ENCODE results near the gene SERPINB5.

The SERPINB5 gene

DNA sequence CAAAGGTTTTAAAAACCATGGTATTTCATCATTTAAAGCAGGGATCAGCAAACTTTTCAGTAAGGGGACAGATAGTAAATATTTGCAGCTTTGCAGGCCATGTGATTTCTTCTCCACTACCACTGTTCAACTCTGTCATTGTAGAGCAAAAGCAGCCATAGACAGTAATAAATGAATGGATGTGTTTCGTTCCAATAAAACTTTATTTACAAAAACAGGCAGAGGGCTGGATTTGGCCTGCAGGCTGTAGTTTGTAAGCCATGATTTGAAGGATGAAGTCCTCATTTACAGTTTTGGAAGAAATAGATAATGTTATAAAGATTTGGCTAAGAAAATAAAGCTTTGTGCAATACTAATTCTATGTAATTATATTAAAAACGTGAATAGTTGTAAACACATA lies 67.3 kb downstream of the SERPINB5 start:
- no peak overlapping the region for H3K27ac ChIP-seq (ENCODE audit: low read depth, low read length)
- H3K27me3 ChIP-seq (ENCODE audit: control insufficient read depth in 5 of 5, insufficient read depth in 4 of 5, low read length in 5 of 5), result no peaks in the 10 kb centered on the region
- H3K9me3 ChIP-seq (ENCODE audit: control insufficient read depth in 5 of 5, low read length in 5 of 5), result no peaks in the 10 kb centered on the region
- H3K4me3 ChIP-seq (ENCODE audit: low read depth in 1 of 5, low read length in 5 of 5), result no peak overlapping the region
- peaks cover 0 to 10% (median 6%) of the 10 kb centered on the region in 5 donors for H3K4me1 ChIP-seq (ENCODE audit: control insufficient read depth in 5 of 5, insufficient read depth in 5 of 5, low read length in 5 of 5)
- H3K36me3 ChIP-seq (ENCODE audit: control insufficient read depth in 5 of 5, insufficient read depth in 5 of 5, low read length in 5 of 5), result no peaks in the 10 kb centered on the region
- no peak overlapping the region for H3K9ac ChIP-seq (ENCODE audit: low read length in 5 of 5)

DNA sequence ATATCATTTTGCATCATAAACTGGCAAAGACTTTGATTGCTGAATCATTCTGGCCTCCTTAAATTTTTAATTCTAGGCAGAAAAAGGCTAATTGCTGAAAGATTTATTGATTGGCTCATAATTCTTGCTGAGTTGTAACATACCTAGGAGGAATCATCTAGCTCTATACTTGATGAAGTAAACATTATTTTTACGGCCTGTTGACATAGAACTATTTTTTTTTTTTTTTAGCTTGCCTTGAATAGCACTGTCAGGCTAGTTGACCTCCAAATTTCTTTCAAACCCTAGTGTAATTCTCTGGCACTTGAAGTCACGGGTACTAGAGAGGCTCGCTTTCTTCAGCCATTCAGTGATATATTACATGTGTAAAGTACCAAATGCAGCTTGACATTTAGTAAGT lies 68.2 kb downstream of the SERPINB5 start:
- peaks cover 0 to 4% (median 4%) of the 10 kb centered on the region in 5 donors for H3K4me1 ChIP-seq (ENCODE audit: control insufficient read depth in 5 of 5, insufficient read depth in 5 of 5, low read length in 5 of 5)
- no peak overlapping the region for H3K9ac ChIP-seq (ENCODE audit: low read length in 5 of 5)
- no peak overlapping the region for H3K4me3 ChIP-seq (ENCODE audit: low read depth in 1 of 5, low read length in 5 of 5)
- H3K9me3 ChIP-seq (ENCODE audit: control insufficient read depth in 5 of 5, low read length in 5 of 5), result no peaks in the 10 kb centered on the region
- no peaks in the 10 kb centered on the region for H3K27me3 ChIP-seq (ENCODE audit: control insufficient read depth in 5 of 5, insufficient read depth in 4 of 5, low read length in 5 of 5)
- H3K27ac ChIP-seq (ENCODE audit: low read depth, low read length), result no peak overlapping the region
- no peaks in the 10 kb centered on the region for H3K36me3 ChIP-seq (ENCODE audit: control insufficient read depth in 5 of 5, insufficient read depth in 5 of 5, low read length in 5 of 5)

DNA sequence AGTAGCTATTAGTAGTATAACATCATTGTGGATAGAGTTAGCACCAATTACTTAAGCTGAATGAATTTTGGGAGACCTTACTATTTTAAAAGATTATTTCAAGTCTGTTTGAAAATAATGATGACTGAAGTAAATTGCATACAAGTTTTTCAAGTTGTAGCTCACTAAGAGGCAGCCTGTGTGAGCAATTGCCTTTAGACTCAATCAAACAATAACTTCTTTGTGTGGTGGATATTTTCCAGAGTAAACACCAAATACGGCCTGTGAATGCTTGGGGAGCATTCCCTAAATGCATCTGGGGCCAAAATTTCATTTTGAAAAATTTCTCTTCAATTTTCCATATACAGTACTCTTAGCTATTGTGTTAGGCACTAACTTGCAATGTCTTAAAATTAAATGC lies 73.3 kb downstream of the SERPINB5 start:
- Histone ChIP-seq H3K36me3 (ENCODE audit: control insufficient read depth in 5 of 5, insufficient read depth in 5 of 5, low read length in 5 of 5) (no peaks in the 10 kb centered on the region), H3K27me3 (ENCODE audit: control insufficient read depth in 5 of 5, insufficient read depth in 4 of 5, low read length in 5 of 5) (no peaks in the 10 kb centered on the region), H3K9me3 (ENCODE audit: control insufficient read depth in 5 of 5, low read length in 5 of 5) (no peaks in the 10 kb centered on the region), H3K4me3 (ENCODE audit: low read depth in 1 of 5, low read length in 5 of 5) (no peak overlapping the region), H3K4me1 (ENCODE audit: control insufficient read depth in 5 of 5, insufficient read depth in 5 of 5, low read length in 5 of 5) (peaks cover 3 to 14% (median 9%) of the 10 kb centered on the region in 5 donors), H3K9ac (ENCODE audit: low read length in 5 of 5) (no peak overlapping the region), H3K27ac (ENCODE audit: low read depth, low read length) (no peak overlapping the region)

DNA sequence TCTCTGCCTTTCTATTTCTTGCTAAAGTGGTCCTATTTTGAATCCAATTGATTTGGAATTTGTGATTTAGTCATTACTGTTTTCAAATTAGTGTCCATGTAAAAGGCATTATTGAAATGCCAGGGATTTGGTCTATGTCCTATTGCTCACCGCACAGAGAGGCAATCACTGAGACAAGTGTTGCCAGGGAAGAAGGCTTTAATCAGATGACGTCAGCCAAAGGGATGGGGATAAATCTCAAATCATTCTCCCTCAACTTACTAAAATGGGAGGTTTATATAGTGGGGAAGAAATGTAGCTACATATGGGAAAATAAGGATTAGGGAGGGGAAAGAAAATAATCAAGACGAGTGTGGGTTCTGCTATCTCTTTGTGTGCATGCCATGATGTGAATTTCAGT lies 75.0 kb downstream of the SERPINB5 start:
- no peaks in the 10 kb centered on the region for H3K27me3 ChIP-seq (ENCODE audit: control insufficient read depth in 5 of 5, insufficient read depth in 4 of 5, low read length in 5 of 5)
- no peak overlapping the region for H3K27ac ChIP-seq (ENCODE audit: low read depth, low read length)
- no peaks in the 10 kb centered on the region for H3K9me3 ChIP-seq (ENCODE audit: control insufficient read depth in 5 of 5, low read length in 5 of 5)
- H3K9ac ChIP-seq (ENCODE audit: low read length in 5 of 5), result no peak overlapping the region
- H3K4me3 ChIP-seq (ENCODE audit: low read depth in 1 of 5, low read length in 5 of 5), result no peak overlapping the region
- peaks cover 3 to 14% (median 9%) of the 10 kb centered on the region in 5 donors for H3K4me1 ChIP-seq (ENCODE audit: control insufficient read depth in 5 of 5, insufficient read depth in 5 of 5, low read length in 5 of 5)
- no peaks in the 10 kb centered on the region for H3K36me3 ChIP-seq (ENCODE audit: control insufficient read depth in 5 of 5, insufficient read depth in 5 of 5, low read length in 5 of 5)

DNA sequence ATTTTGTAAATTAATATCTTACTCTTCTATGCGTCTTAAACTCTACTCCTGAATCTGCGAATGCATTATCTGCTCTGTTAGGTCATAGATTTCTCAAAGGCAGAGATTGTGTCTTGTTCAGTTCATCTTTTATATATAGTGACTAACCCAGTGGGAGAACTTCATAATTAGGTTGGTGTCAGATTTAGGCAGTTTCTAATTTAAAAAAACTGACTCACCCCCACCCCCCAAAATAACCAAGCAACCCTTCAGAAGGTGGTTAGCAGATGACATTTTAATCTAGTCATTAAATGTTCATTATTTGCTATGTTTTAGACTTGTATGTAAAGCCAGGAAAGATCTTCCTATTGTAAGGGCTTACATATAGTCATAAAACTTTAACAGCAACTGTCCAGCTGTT lies 75.8 kb downstream of the SERPINB5 start:
- peaks cover 3 to 14% (median 9%) of the 10 kb centered on the region in 5 donors for H3K4me1 ChIP-seq (ENCODE audit: control insufficient read depth in 5 of 5, insufficient read depth in 5 of 5, low read length in 5 of 5)
- H3K9ac ChIP-seq (ENCODE audit: low read length in 5 of 5), result no peak overlapping the region
- H3K27me3 ChIP-seq (ENCODE audit: control insufficient read depth in 5 of 5, insufficient read depth in 4 of 5, low read length in 5 of 5), result no peaks in the 10 kb centered on the region
- no peaks in the 10 kb centered on the region for H3K9me3 ChIP-seq (ENCODE audit: control insufficient read depth in 5 of 5, low read length in 5 of 5)
- H3K36me3 ChIP-seq (ENCODE audit: control insufficient read depth in 5 of 5, insufficient read depth in 5 of 5, low read length in 5 of 5), result no peaks in the 10 kb centered on the region
- H3K4me3 ChIP-seq (ENCODE audit: low read depth in 1 of 5, low read length in 5 of 5), result no peak overlapping the region
- no peak overlapping the region for H3K27ac ChIP-seq (ENCODE audit: low read depth, low read length)

DNA sequence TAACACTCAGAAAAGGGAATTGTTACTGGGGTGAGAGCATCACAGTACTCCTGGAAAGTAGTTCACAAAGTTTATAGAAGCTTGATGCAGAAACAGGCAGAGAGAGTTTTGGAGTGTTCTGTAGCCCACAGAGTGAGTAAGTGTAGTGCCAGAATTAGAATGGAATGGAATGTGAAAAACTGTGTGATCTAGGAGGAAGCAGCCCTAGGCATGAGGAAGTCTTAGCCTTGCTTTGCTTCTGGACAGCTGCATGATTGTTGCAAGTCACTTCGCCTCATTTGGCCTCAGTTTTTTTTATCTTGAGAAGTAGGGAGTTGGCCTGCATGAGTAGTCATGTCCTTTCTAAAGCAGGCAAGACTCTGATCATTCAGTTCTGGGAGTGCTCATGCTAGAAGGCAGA lies 76.3 kb downstream of the SERPINB5 start:
- Histone ChIP-seq H3K9ac (ENCODE audit: low read length in 5 of 5) (no peak overlapping the region), H3K36me3 (ENCODE audit: control insufficient read depth in 5 of 5, insufficient read depth in 5 of 5, low read length in 5 of 5) (no peaks in the 10 kb centered on the region), H3K27ac (ENCODE audit: low read depth, low read length) (no peak overlapping the region), H3K27me3 (ENCODE audit: control insufficient read depth in 5 of 5, insufficient read depth in 4 of 5, low read length in 5 of 5) (no peaks in the 10 kb centered on the region), H3K4me3 (ENCODE audit: low read depth in 1 of 5, low read length in 5 of 5) (no peak overlapping the region), H3K9me3 (ENCODE audit: control insufficient read depth in 5 of 5, low read length in 5 of 5) (no peaks in the 10 kb centered on the region), H3K4me1 (ENCODE audit: control insufficient read depth in 5 of 5, insufficient read depth in 5 of 5, low read length in 5 of 5) (peaks cover 3 to 14% (median 9%) of the 10 kb centered on the region in 5 donors)
